Activated CD4-positive, alpha-beta T cell treated with anti-CD3 and anti-CD28 coated beads for 48 hours (primary cell): ENCODE data around the gene TRAF2.
A peak's percentile ranks its signal among the peaks of the same experiment; 100 is the strongest.
"Not testable (repeated sequence)": the region's sequence is repeated elsewhere in the genome, so short reads cannot be mapped to it uniquely, and the experiment has no call there.

Experiments
- DNase-seq: peaks from one replicate; pipeline ENCODE4 v3.0.0-alpha.2; 2020

The TRAF2 gene

GRCh38 chr9:136882109-136882946 lies 4.0 kb upstream of the TRAF2 start:
- DNase-seq: peak; percentile 95

- DNase-seq: not testable (repeated sequence)
Measured at GRCh38 chr9:136882947-136883283, 3.4 kb upstream of the TRAF2 start.

GRCh38 chr9:136883670-136884069 lies 2.6 kb upstream of the TRAF2 start:
- not testable (repeated sequence) for DNase-seq

DNA sequence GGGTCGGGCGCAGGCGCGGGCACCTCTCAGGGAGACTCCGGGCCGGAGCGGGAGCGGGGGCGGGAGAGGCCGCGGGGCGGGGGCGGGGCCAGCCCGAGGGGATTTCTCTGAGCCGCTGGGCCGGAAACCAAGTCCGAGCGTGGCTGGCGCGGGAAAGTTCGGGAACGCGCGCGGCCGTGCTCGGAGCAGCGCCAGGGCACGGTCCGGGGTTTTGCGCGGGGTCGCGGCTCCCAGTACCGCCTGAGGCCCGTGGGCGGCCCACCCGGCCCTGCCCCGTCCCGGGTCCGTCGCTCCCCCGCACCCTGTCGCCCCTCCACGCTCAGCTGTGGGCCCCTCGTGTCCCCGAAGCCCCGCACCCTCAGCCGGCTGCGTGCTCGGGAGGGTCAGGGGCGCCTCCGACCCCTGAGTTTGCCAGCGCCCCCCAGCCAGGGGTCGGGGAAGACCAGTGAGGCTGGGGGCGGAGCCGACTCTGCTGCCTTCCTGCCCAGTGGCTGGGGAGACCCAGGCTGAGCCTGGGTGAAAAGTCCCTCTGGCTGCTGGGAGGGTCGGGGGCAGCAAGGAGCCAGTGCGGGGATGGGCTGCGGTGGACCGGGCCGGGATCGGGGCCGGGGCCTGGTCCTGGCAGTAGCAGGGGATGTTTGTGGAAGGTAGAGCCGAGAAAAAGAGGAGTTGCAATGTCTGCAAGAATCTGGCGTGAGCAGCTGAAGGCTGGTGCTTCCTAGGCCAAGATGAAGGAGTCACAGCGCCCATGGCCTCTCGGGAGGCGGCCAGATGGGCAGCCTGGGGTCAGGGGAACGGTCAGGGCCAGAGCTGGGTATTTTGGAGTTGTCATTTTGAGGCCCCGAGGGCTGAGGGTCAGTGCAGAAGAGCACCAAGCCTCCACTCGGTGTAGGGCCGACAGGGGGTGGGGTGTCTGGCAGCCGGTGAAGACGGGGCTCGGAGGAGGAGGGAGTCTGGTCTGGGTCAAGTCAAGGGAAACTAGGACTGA lies 588 bp downstream of the TRAF2 start:
- peak; percentile 52 for DNase-seq

DNA sequence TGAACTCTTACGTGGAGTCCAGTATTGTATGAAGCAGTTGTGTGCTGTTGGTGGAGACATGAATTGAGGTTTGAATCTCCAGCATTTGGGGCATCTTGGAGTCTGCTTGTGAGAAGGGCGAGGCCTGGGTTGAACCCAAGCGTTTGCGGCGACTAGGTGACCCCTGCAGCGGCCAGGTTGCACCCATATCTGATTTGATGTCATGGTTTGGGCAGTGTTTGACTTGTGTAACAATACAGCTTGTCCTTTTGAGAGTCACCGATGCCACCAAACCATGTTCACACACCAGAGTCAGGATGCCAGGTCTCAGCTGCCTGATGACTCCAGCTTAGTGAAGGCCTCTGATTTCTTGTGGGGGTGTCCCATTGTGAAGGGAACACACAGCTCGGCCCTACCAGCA lies 2.1 kb downstream of the TRAF2 start:
- no peak for DNase-seq

GRCh38 chr9:136889858-136890257 lies 3.5 kb downstream of the TRAF2 start:
- DNase-seq: no peak

DNA sequence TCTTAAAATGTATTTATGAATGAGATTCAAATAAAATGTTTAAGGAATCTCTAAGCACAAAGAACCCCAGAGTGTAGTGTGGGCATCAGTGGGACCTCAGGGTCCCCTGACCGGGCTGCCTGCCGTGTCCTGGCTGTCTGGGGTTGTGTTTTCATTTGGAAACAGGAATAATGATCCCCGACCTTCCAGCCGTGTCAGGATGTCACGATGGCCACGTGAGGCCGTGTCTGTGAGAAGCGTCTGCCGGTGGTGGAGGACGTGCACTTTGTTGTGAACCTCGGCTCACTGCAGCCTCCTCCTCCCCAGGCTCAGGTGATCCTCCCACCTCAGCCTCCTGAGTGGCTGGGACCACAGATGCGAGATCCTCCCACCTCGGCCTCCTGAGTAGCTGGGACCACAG lies 4.3 kb downstream of the TRAF2 start:
- DNase-seq: no peak

DNA sequence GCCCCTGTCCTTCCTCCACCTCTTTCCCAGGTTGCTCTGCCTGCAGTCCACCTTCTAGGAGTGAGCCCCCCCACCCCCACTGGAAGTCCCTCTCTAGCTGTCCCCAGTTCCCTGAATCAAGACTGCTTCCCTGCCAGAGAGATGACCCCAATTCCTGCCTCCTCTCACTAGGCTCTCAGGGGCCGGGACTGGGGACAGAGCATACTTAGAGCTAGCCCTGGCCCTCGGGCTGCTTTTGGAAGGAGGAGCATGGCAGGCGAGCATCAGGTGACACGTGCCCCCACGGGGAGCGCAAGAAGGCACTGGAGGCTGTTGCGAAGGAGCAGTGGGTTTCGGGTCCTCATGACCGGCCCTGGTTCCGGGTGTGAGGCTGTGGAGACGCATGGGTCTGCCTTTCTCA lies 9.7 kb downstream of the TRAF2 start:
- DNase-seq: no peak

- DNase-seq: no peak
Measured at GRCh38 chr9:136898483-136899100, 12.3 kb downstream of the TRAF2 start.

GRCh38 chr9:136899196-136899595 lies 12.9 kb downstream of the TRAF2 start:
- DNase-seq: no peak

DNA sequence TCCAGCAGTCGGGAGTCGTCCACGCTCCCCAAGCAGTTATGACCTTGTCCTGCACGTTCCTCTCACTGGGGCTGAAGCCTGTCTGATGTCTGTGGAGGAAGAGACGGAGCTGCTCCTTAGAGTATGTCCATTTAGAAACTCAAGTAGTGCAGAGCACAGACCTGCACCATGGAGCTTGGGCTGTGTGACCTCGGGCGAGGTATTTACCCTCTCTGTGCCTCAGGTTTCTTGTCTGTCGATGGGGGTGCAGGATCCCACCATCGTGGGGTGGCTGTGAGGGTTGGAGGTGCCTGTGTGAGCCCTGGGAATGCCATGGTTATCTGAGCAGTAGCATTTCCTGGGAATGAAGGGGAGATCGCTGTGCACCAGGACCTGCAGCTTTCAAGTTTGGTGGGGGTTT lies 14.2 kb downstream of the TRAF2 start:
- no peak for DNase-seq

DNA sequence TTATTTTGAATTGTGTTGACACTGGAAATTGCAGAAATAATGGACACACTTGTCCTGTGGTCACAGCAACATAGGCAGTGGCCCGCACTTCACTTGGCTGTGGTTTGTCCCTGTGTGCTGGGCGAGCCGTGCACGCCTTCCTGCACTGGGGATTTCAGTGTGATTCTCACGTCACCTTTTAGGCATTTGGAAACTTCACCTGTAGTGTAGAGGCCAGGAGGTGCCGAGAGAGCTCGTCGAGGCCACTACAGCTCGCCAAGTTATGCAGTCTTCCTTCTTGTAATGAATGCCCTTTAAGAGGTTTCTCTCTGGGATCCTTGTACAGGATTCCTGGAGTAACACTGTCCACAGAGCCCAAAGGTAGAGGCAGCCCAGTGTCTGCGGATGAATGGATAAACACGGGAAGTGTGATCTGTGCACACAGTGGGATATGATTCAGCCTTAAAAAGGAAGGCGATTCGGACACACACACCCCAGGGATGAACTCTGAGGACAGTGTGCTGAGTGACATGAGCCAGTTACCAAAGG lies 14.7 kb downstream of the TRAF2 start:
- DNase-seq: no peak

GRCh38 chr9:136901516-136902258 lies 15.4 kb downstream of the TRAF2 start:
- DNase-seq: peak; percentile 84

- DNase-seq: peak; percentile 92
Measured at GRCh38 chr9:136902259-136902821, 16.0 kb downstream of the TRAF2 start.

DNA sequence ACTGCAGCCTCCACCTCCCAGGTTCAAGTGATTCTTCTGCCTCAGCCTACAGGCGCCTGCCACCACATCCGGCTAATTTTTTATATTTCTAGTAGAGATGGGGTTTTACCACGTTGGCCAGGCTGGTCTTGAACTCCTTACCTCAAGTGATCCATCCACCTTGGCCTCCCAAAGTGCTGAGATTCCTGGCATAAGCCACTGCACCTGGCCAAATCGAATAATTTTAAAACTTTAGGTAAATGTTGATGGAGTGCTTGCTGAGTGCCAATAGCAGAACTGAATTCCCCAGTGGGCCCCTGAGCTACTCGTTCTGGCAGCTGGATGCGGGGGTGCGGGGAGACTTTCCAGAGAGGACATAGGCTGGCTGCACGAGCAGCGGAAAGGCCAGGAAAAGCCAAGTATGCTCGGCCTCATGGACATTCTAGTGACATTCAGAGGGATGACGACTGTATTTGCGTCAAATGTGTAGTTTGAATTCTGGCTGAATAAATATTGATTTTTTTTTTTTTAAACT lies 16.8 kb downstream of the TRAF2 start:
- no peak for DNase-seq

DNA sequence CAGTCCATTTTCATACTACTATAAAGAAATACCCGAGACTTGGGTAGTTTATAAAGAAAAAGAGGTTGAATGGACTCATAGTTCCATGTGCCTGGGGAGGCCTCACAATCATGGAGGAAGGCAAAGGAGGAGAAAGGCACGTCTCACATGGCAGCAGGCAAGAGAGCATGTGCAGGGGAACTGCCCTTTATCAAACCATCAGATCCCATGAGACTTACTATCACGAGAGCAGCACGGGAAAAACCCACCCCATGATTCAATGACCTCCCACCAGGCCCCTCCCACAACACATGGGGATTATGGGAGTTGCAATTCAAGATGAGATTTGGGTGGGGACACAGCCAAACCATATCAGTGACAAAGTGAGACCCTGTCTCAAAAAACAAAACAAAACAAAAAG lies 19.9 kb downstream of the TRAF2 start:
- no peak for DNase-seq

- DNase-seq: no peak
Measured at GRCh38 chr9:136907011-136907914, 20.9 kb downstream of the TRAF2 start.

- no peak for DNase-seq
Measured at GRCh38 chr9:136910197-136910900, 24.0 kb downstream of the TRAF2 start.

GRCh38 chr9:136910901-136911245 lies 24.6 kb downstream of the TRAF2 start:
- DNase-seq: no peak
